CD4-positive, alpha-beta T cell treated with Interferon gamma for 1 hour (primary cell): ENCODE data around the gene CACNA1I.
"Not testable (repeated sequence)": the region's sequence is repeated elsewhere in the genome, so short reads cannot be mapped to it uniquely, and the experiment has no call there.

Experiments used
- DNase-seq: peaks from one replicate; pipeline ENCODE4 v3.0.0-alpha.2; 2020

The CACNA1I gene

DNA sequence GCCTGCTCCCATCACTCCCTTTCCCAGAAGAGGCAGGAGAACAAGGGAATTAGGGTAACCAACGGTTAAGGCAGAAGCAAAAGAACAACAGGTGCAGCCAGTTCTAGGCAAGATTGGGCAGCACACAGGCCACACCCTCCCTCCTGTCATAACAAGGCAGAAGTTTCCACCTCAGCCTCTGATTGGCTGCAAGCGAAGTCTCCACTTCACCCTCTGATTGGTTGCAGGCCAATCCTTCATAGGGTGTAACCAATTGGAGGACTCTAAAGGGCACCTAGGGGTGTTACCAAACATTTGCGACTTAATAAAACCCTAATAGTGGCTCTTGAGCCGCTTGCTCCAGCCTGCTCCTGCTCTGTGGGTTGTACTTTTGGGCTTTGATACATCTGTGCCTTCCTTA, 153.8 kb downstream of the CACNA1I start:
- DNase-seq: no peak

DNA sequence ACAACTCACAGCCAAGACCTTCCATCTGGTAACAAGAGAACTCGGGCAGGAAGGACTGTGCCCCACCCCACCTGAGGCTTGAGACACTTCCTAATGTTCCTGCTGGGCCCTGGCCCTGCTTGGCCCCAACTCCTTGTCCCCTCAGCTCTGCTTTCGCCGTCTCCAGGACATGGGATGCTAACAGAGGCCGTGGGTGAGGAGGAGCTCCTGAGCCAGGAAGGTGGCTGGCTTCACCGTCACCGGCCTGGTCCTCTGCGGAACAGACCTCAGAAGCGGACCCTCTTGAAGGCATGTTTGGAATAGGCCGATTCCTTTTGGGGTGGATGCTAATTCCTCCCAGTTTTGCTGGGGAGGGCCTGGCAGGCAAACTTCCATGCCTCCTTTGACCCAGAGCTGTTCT, 154.3 kb downstream of the CACNA1I start:
- no peak for DNase-seq

DNA sequence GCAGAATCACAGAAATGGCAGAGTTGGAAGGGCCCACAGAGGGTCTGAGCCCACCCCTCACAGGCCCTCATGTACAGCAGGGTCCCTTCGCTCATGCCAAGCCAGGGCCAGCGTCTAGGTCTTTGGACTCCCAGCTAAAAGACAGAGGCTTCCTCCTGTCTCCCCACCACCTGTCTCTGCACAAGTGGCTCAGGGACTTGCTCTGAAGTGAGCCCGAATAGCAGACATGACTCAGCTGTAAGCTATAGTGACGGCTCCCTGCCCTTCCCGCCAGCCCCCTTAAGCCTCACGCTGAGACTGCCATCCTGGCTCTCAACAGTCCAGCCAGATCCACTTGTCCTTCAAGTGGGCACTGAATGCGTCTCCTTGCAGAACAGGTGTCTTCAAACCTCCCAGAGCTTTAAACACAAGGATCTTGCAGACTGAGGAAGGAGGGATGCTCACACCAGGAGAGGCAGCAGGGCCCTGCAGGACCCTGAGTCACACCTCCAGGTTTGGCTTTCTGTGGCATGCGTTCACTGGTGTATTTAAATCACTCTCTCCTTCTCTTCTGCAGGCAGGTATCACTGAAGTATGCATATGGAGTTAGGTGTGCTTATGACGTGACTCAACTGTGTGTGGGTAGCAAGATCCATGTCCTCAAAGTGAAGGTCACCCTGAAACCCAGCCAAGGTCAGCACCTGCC, 154.9 kb downstream of the CACNA1I start:
- no peak for DNase-seq

GRCh38 chr22:39727541-39727940, 157.0 kb downstream of the CACNA1I start:
- DNase-seq: no peak

DNA sequence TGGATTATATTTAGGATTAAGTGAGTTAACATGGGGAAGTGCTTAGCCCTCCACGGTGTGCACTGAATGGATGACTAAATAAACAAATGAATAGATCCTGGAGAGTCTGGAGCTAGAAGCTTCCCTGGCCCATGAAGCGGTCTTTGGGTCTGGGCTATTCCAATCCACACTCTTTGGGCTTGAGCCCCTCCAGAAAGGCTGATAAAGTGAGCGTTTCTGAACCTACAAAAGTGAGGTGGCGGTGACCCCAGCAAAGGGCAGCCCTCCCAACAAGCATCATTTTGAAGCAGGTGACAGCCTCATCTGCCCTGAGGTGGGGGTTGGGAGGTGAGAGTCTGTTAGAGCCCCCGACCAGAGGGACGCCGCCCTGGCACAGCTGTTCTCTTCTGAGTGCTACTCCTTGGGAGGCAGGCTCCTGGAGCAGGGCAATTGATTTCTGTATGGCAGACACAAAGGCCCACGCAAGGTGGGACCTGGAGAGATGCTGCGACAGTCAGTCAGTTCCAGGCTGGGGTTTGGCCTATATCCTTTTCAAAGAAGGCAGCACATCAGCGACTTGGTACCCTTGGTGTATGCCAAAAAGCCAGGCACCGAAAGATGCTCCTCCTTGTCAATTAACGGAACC, 157.8 kb downstream of the CACNA1I start:
- DNase-seq: no peak

GRCh38 chr22:39729141-39729934, 158.8 kb downstream of the CACNA1I start:
- DNase-seq: no peak

DNA sequence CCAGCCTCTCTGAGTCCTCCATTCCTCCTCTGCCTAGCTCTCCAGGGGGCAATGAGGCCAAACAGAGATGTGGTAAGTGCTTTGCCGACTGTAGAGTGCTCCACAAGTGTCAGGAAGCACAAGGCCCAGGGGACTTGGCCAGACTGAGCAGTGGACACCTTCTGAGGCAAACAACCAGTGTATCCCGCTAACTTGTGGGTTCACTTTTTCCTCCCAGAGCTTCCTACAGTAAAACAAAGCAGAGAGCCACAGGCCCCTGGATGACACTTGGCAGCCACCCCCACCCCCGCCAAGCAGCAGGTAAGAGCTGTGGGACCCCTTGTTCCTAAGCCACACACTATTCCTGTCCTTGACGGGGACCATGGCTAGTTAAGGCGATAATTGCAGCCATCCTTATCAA, 160.9 kb downstream of the CACNA1I start:
- no peak for DNase-seq

DNA sequence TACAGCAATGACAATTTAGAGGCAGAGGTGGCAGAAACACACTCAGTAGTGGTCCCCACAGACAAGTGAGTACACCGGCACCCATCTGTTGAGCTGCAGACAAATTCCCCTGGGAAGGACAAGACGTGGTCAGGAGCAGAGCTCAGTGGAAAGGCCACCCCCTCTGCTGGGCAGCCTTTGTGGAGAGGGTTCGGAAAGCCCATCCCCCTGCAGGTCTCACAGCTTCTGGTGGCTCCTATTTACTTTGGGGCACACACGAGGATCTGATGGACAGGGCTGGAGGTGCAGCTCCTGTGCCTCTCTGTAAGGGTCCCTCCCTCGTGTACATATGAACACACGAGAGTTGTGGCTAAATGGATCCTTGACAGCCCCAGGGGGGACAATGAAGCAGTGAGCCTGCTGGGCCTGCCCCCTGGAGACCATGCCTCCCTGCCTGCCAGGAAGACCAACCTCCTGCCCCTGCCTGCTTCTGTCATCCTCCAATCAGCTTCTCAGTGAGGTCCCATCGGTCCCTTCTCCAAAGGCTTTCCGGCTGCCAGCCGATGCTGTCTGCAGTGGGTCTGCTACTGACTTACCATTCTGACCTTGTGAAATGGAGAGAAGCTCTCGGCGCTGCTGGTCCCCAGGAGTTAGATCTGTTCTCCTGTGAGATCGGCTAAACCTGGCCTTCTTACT, 161.5 kb downstream of the CACNA1I start:
- no peak for DNase-seq

DNA sequence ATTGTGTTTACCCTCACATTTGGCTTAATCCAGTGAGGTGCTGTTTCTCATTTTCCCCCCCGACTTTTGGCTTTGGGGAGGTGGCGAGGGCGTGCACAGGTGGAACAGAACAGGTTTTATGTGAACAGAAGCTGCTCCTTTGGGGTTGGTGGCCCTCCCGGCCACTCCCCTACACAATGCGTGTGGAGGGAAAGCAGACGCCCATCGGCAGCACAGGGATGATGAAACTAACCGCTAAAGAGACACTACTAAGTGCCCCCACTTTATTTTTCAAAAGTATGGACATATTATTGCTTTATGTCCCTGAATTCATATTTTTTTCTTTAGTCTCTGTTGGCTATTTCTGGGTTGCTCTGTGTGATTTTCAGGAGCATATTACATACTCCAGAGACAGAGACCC, 162.1 kb downstream of the CACNA1I start:
- DNase-seq: no peak

GRCh38 chr22:39733191-39733590, 162.6 kb downstream of the CACNA1I start:
- DNase-seq: no peak

- not testable (repeated sequence) for DNase-seq
These were observed 163.5 kb downstream of the CACNA1I start for GRCh38 chr22:39734046-39734445.

DNA sequence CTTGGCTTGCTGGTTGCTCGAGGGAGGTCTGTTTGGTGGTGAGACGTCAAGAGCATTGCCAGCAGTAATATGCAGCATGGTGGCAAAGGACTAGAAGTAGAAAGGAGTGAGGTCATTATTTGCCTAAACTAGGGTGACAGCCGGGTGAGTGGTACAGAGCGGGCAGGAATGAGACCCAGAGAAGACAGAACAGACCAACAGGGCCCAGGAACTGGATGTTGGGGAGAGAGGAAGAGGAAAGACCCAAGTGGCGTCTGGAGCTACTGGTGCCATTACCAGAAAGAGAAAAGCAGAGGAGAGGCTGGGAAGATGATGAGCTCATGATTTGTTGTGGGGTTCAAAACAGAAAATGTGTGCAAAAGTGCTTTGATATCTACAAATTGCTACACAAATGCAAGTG, 164.3 kb downstream of the CACNA1I start:
- no peak for DNase-seq

GRCh38 chr22:39735776-39736175, 165.2 kb downstream of the CACNA1I start:
- no peak for DNase-seq

- no peak for DNase-seq
These were observed 168.2 kb downstream of the CACNA1I start for GRCh38 chr22:39738746-39739145.
